Stimulated activated naive CD8-positive, alpha-beta T cell treated with anti-CD3 and anti-CD28 coated beads, Interleukin-15, amount 100 ng/mL, for 72 hours (primary cell): Measurements from ENCODE around the gene LRRFIP1.
A peak's percentile ranks its signal among the peaks of the same experiment; 100 is the strongest.
"Not testable (repeated sequence)": the region's sequence is repeated elsewhere in the genome, so short reads cannot be mapped to it uniquely, and the experiment has no call there.

ENCODE experiments used
- ATAC-seq: fragments of 150-1000 bp; cut with Tn5 transposase; 2 replicates; pipeline ENCODE4 v1.10.0; 2021; ENCODE audit warnings: mild to moderate bottlenecking, moderate library complexity
- DNase-seq, 2 donors: peaks; one replicate each; pipeline ENCODE4 v3.0.0; 2021 to 2022
- H3K27ac Mint-ChIP-seq, 2 donors: one replicate each; pipeline ENCODE4 v1.8.0; 2022; ENCODE audit warnings: mild to moderate bottlenecking in 2 of 2, mixed read lengths in 2 of 2, moderate library complexity in 2 of 2
- H3K27me3 Mint-ChIP-seq: one replicate; pipeline ENCODE4 v1.8.0; 2022; ENCODE audit warnings: mixed read lengths
- H3K4me1 Mint-ChIP-seq: one replicate; pipeline ENCODE4 v1.8.0; 2022; ENCODE audit warnings: mild to moderate bottlenecking, mixed read lengths
- H3K4me3 Mint-ChIP-seq, 2 donors: one replicate each; pipeline ENCODE4 v1.8.0; 2022; ENCODE audit warnings: mild to moderate bottlenecking in 2 of 2, mixed read lengths in 2 of 2, moderate library complexity in 1 of 2
- H3K9me3 Mint-ChIP-seq, 2 donors: one replicate each; pipeline ENCODE4 v1.8.0; 2022; ENCODE audit warnings: mixed read lengths in 2 of 2

LRRFIP1 gene

GRCh38 chr2:237746302-237747080, 119.1 kb downstream of the LRRFIP1 start:
- ATAC-seq: no peak
- DNase-seq: no peak
- Mint-ChIP-seq H3K4me3 (no peak overlapping the region), H3K27ac (peak overlapping the region in 1 of 2 donors; percentile 44), H3K27me3 (no peaks in the 10 kb centered on the region), H3K4me1 (peaks cover 44% of the 10 kb centered on the region), H3K9me3 (no peaks in the 10 kb centered on the region)

GRCh38 chr2:237747189-237747588, 119.8 kb downstream of the LRRFIP1 start:
- H3K9me3 Mint-ChIP-seq: no peaks in the 10 kb centered on the region
- H3K4me3 Mint-ChIP-seq: no peak overlapping the region
- ATAC-seq (no peak), DNase-seq (no peak)
- peaks cover 49% of the 10 kb centered on the region for H3K4me1 Mint-ChIP-seq
- no peaks in the 10 kb centered on the region for H3K27me3 Mint-ChIP-seq
- H3K27ac Mint-ChIP-seq: peak overlapping the region in 1 of 2 donors; percentile 20

- no peaks in the 10 kb centered on the region for H3K27me3 Mint-ChIP-seq
- H3K4me3 Mint-ChIP-seq: no peak overlapping the region
- H3K27ac Mint-ChIP-seq: no peak overlapping the region
- ATAC-seq (no peak), DNase-seq (no peak)
- H3K4me1 Mint-ChIP-seq: peaks cover 44% of the 10 kb centered on the region
- no peaks in the 10 kb centered on the region for H3K9me3 Mint-ChIP-seq
Observed at GRCh38 chr2:237749002-237749401, 121.6 kb downstream of the LRRFIP1 start.

GRCh38 chr2:237749961-237750360, 122.6 kb downstream of the LRRFIP1 start:
- Mint-ChIP-seq H3K9me3 (no peaks in the 10 kb centered on the region), H3K27me3 (no peaks in the 10 kb centered on the region), H3K4me1 (peaks cover 39% of the 10 kb centered on the region), H3K4me3 (no peak overlapping the region), H3K27ac (peak overlapping the region in 1 of 2 donors; percentile 6)
- DNase-seq (no peak), ATAC-seq (no peak)

- H3K4me1 Mint-ChIP-seq: peaks cover 36% of the 10 kb centered on the region
- H3K27me3 Mint-ChIP-seq, ATAC-seq, H3K9me3 Mint-ChIP-seq, H3K4me3 Mint-ChIP-seq, DNase-seq: not testable (repeated sequence)
- peak overlapping the region in 1 of 2 donors; percentile 76 for H3K27ac Mint-ChIP-seq
Observed at GRCh38 chr2:237750441-237750840, 123.1 kb downstream of the LRRFIP1 start.

- Mint-ChIP-seq H3K4me3 (peak overlapping the region in 1 of 2 donors; percentile 55), H3K27ac (peak overlapping the region; percentile 52 to 82), H3K9me3 (no peaks in the 10 kb centered on the region), H3K27me3 (no peaks in the 10 kb centered on the region), H3K4me1 (peaks cover 36% of the 10 kb centered on the region)
- ATAC-seq (peak; percentile 100), DNase-seq (peak; percentile 41 to 81)
Observed at GRCh38 chr2:237752761-237753165, 125.4 kb downstream of the LRRFIP1 start.

GRCh38 chr2:237754182-237754581, 126.8 kb downstream of the LRRFIP1 start:
- DNase-seq: no peak
- ATAC-seq: no peak

GRCh38 chr2:237754626-237755248, 127.3 kb downstream of the LRRFIP1 start:
- DNase-seq (no peak), ATAC-seq (no peak)
- peaks cover 28% of the 10 kb centered on the region for H3K4me1 Mint-ChIP-seq
- H3K27me3 Mint-ChIP-seq: no peaks in the 10 kb centered on the region
- H3K27ac Mint-ChIP-seq: no peak overlapping the region
- no peaks in the 10 kb centered on the region for H3K9me3 Mint-ChIP-seq
- H3K4me3 Mint-ChIP-seq: no peak overlapping the region

More at GRCh38 chr2:237754182-237754581, 126.8 kb downstream of the LRRFIP1 start:
- no peaks in the 10 kb centered on the region for H3K27me3 Mint-ChIP-seq
- H3K4me1 Mint-ChIP-seq: peaks cover 34% of the 10 kb centered on the region
- no peak overlapping the region for H3K4me3 Mint-ChIP-seq
- no peaks in the 10 kb centered on the region for H3K9me3 Mint-ChIP-seq
- no peak overlapping the region for H3K27ac Mint-ChIP-seq

- Mint-ChIP-seq H3K27ac (no peak overlapping the region), H3K4me3 (no peak overlapping the region), H3K9me3 (no peaks in the 10 kb centered on the region), H3K27me3 (no peaks in the 10 kb centered on the region), H3K4me1 (peaks cover 9% of the 10 kb centered on the region)
- ATAC-seq (no peak), DNase-seq (no peak)
Observed at GRCh38 chr2:237757616-237758015, 130.2 kb downstream of the LRRFIP1 start.

GRCh38 chr2:237758185-237758584, 130.8 kb downstream of the LRRFIP1 start:
- Mint-ChIP-seq H3K4me1 (peaks cover 4% of the 10 kb centered on the region), H3K4me3 (no peak overlapping the region), H3K9me3 (no peaks in the 10 kb centered on the region), H3K27me3 (no peaks in the 10 kb centered on the region), H3K27ac (no peak overlapping the region)
- DNase-seq (no peak), ATAC-seq (no peak)

- ATAC-seq: no peak
- H3K4me1 Mint-ChIP-seq: no peaks in the 10 kb centered on the region
- H3K4me3 Mint-ChIP-seq: no peak overlapping the region
- no peaks in the 10 kb centered on the region for H3K27me3 Mint-ChIP-seq
- DNase-seq: no peak
- no peak overlapping the region for H3K27ac Mint-ChIP-seq
- H3K9me3 Mint-ChIP-seq: no peaks in the 10 kb centered on the region
Observed at GRCh38 chr2:237759176-237759575, 131.8 kb downstream of the LRRFIP1 start.

- no peak overlapping the region for H3K4me3 Mint-ChIP-seq
- no peaks in the 10 kb centered on the region for H3K9me3 Mint-ChIP-seq
- H3K27ac Mint-ChIP-seq: peak overlapping the region in 1 of 2 donors; percentile 64
- no peaks in the 10 kb centered on the region for H3K27me3 Mint-ChIP-seq
- no peak for DNase-seq
- ATAC-seq: no peak
- H3K4me1 Mint-ChIP-seq: no peaks in the 10 kb centered on the region
Observed at GRCh38 chr2:237760506-237761502, 133.4 kb downstream of the LRRFIP1 start.

- ATAC-seq: peak; percentile 35
- H3K4me3 Mint-ChIP-seq, DNase-seq, H3K27me3 Mint-ChIP-seq, H3K4me1 Mint-ChIP-seq, H3K9me3 Mint-ChIP-seq: not testable (repeated sequence)
- peak overlapping the region; percentile 9 to 21 for H3K27ac Mint-ChIP-seq
Observed at GRCh38 chr2:237762291-237763182, 135.2 kb downstream of the LRRFIP1 start.

- no peaks in the 10 kb centered on the region for H3K9me3 Mint-ChIP-seq
- H3K4me3 Mint-ChIP-seq: no peak overlapping the region
- DNase-seq (no peak), ATAC-seq (no peak)
- H3K27me3 Mint-ChIP-seq: no peaks in the 10 kb centered on the region
- no peaks in the 10 kb centered on the region for H3K4me1 Mint-ChIP-seq
- peak overlapping the region in 1 of 2 donors; percentile 4 for H3K27ac Mint-ChIP-seq
Observed at GRCh38 chr2:237763812-237764211, 136.4 kb downstream of the LRRFIP1 start.
